C4-2B (cell line): Measurements from ENCODE around the gene NLGN3.
A peak's percentile ranks its signal among the peaks of the same experiment; 100 is the strongest.

Experiments used
- H3K27ac ChIP-seq: fragments of 450-650 bp; 2 replicates; pipeline ENCODE4 v1.5.1; 2017
- ZFX ChIP-seq: fragments of 450-650 bp; IDR thresholded peaks from 2 replicates; pipeline ENCODE4 v1.6.1; 2017
- TF ChIP-seq, protein P1 (sequence below): fragments of 450-650 bp; conservative IDR thresholded peaks from 2 replicates; pipeline ENCODE4 v1.5.1; 2017; ENCODE audit warnings: mild to moderate bottlenecking

The NLGN3 gene

DNA sequence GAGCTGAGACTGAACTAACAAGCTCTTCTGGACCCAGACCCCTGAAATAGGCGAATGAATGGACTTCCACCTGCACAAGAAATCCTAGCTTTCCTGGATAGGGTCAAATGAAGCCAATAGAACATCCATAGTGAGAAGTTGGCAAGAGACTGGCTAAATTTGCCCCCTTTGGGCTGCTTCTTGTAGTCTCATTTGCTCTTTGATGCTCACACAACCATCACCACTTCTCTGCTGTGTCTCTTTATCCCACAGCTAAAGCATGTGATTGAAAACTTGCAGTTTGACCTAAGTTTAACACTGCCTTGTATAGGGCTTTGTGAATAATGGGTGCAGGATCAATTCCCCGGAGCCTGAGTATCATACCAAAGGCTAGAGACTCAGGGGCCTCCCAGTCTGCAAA, 38.2 kb downstream of the NLGN3 start:
- peak overlapping the region; percentile 95 for H3K27ac ChIP-seq
- TF ChIP-seq, protein P1, sequence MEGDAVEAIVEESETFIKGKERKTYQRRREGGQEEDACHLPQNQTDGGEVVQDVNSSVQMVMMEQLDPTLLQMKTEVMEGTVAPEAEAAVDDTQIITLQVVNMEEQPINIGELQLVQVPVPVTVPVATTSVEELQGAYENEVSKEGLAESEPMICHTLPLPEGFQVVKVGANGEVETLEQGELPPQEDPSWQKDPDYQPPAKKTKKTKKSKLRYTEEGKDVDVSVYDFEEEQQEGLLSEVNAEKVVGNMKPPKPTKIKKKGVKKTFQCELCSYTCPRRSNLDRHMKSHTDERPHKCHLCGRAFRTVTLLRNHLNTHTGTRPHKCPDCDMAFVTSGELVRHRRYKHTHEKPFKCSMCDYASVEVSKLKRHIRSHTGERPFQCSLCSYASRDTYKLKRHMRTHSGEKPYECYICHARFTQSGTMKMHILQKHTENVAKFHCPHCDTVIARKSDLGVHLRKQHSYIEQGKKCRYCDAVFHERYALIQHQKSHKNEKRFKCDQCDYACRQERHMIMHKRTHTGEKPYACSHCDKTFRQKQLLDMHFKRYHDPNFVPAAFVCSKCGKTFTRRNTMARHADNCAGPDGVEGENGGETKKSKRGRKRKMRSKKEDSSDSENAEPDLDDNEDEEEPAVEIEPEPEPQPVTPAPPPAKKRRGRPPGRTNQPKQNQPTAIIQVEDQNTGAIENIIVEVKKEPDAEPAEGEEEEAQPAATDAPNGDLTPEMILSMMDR: no peak
- TF ChIP-seq ZFX: no peak

DNA sequence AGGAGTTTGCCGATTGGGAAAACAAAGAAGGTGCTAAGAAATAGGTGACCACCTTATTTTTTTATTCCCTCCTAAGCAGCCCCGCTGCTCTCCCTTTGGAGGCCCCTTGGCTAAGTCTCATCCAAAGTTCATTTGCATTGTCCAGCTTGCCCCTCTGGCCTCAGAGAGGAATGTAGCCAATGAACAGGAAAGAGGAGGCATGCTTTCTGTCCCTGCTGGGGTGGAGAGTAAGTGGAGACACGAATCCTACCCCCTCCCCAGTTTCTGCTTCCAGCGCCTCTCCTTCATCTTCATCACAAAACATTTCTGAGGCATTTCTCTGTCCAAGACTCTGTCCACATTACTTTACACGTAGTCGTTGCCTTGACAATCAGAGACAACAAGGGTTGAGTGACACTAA, 38.7 kb downstream of the NLGN3 start:
- peak overlapping the region; percentile 95 for H3K27ac ChIP-seq
- TF ChIP-seq, protein P1: no peak
- no peak for TF ChIP-seq ZFX

DNA sequence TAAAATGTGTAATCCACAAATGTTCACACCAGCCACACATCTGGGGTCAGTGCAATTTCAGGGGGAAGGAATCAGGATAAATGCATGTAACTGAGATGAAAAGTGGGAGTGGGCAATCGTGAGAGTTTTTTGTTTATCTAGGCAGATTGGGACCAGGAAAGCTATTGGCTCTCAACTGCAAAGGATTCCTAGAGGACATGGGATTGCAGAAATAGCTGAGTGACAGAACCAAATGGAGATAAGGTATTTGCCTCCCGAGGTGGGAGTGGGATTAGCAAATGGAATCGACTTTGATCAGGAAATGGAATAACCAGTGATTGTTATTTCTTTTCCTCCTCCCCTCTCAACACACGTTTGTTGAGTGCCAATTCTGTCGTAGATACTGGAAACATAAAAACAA, 39.5 kb downstream of the NLGN3 start:
- H3K27ac ChIP-seq: peak overlapping the region; percentile 95

DNA sequence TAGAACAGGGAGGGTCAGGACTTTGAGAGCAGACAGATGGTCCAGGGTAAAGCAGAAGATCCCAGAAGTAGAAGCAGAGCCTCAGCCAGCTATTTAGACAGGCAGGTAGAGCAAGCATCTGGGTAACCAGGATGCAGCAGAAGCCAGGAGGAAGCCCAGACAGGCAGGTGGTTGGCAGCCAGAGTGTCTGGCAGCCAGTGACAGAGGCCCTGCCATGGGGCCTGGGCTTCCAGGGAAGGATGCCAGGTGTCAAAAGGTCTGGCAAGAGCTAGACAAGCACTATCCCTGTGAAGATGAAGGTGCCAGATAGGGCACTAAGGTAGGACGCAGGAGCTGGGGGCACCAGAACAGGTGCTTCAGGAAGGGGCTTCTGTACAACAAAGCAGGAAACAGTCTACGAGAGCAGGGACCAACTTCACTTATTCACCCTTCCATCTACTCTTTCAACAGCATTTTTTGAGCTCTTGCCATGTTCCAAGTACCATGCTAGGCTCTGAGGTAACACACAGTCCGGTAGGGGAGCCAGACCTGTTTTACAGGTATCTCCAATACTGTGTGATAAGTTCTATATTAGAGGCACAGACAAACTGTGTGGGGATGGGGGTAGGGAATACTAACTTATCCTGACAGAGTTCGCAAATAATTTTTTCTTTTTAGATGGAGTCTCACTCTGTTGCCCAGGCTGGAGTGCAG, 40.3 kb downstream of the NLGN3 start:
- H3K27ac ChIP-seq: peak overlapping the region; percentile 95
- TF ChIP-seq ZFX: no peak
- TF ChIP-seq, protein P1: no peak

More for the DNA sequence above, 39.5 kb downstream of the NLGN3 start:
- TF ChIP-seq ZFX: no peak
- TF ChIP-seq, protein P1: no peak

DNA sequence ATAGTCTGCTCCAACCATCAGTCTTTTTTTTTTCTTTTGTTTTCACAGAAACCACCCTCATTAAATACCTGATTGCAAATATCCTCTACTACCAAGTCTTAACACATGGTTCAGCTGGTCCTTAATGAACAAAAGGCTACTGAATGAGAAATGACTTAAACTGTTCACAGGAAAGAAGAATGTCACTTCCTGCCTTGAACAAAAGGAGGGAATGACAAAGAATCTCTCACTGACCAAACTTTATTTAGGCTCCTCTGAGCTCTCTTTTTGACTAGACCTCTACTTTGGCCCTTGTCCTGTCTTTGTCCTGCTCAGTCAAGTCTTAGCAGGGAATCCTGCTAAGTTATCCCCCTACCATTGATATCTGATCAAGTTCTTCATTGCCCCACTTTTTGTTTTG, 46.6 kb downstream of the NLGN3 start:
- no peak for TF ChIP-seq ZFX
- TF ChIP-seq, protein P1: no peak
- no peak overlapping the region for H3K27ac ChIP-seq

DNA sequence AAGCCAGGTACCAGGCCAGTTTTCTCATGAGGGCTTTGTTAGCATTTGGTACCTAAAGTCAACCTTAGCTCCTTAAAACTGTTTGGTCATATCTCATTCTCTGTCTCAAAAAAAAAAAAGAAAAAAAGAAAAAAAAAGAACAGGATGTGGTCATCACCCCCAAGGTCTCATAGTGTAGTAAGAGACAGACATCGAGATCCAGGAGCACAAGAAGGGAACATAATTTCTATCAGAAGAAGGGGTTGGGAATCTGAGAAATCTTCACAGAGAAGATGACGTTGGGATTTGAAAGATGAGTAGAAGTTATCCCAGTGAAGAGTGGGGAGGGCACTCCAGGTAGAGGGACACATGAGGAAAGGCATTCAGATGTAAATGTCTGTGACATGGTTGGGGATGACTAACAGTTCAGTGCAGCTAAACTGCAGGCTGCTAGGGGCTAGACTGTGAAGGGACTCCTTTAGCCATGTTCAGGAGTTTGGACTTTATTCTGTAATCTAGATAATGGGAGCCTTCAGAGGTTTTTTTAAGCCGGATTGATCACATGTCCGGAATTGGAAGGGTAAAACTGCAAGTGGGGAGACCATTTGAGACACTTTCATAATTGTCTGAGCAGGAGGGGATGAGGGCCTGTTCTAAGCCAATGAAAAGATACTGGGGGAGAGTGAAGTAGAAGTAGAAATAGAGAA, 51.5 kb downstream of the NLGN3 start:
- TF ChIP-seq ZFX: no peak
- TF ChIP-seq, protein P1: no peak
- H3K27ac ChIP-seq: no peak overlapping the region

DNA sequence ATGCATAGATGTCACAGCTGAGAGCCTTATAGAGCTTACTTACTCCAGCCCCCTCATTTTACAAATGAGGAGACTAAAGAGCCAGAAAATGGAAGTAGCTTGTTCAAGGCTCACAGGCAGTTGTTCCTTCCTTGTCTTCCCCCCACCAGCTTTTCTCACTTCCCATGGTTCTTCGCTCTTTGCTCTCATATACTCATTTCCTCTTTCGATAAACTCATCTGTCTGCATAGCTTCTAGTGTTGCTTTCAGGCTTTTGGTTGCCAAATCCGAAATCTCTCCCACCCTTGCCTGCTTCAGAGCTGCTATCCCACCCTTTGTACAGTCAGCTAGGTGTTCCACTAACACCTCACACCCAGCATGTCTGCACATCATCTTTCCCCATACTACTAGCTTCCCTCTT, 53.4 kb downstream of the NLGN3 start:
- no peak for TF ChIP-seq ZFX
- TF ChIP-seq, protein P1: no peak
- no peak overlapping the region for H3K27ac ChIP-seq
